Uterus (tissue), 2 donors: Measurements from ENCODE around the gene PACS1.

Experiments used
- POLR2A ChIP-seq, 2 donors: fragments of 450-650 bp; IDR thresholded peaks; one replicate each; pipeline ENCODE4 v1.6.1; 2016; ENCODE audit warnings: antibody characterized with exemption in 2 of 2, mild to moderate bottlenecking in 1 of 2, moderate library complexity in 1 of 2
- TF ChIP-seq, protein P1 (sequence below), 4 experiments: fragments of 200-600 bp in 2 of 4; fragments of 450-650 bp in 2 of 4; sonication (generic) in 2 of 4; IDR thresholded peaks; one replicate each; pipeline ENCODE4 v1.5.1; 2016 to 2019; ENCODE audit warnings: antibody characterized with exemption in 4 of 4, mild to moderate bottlenecking in 2 of 4, moderate library complexity in 1 of 4

DNA sequence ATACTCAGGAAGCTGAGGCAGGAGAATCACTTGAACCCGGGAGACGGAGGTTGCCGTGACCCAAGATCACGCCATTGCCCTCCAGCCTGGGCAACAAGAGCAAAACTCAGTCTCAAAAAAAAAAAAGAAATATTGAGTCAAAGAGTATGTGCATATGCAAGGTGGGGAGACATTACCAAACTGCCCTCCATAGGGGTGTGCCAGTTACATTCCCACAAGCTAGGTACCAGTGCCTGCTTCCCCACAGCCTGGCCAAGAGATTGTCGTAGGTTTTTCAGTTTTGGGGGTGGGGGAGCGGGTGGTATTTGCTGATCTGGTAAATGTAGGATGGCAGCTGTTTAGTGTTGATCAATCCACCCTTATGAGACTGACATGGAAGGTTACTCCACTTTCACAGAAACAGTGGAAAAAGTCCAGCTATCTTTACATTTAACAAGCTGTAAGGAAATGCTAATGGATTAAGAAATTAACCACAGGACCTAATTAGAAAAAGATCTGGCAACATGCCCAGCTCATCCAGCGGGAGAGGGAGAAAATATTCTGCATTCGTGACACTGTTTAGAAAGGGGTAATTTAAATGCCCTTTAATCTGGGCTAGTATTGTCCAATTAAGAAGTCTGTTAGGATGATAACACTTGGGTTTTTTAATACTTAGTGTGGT is 89.4 kb downstream of the PACS1 start:
- no peak for TF ChIP-seq POLR2A (IDR thresholded peaks at IDR 0.05)
- TF ChIP-seq, protein P1, sequence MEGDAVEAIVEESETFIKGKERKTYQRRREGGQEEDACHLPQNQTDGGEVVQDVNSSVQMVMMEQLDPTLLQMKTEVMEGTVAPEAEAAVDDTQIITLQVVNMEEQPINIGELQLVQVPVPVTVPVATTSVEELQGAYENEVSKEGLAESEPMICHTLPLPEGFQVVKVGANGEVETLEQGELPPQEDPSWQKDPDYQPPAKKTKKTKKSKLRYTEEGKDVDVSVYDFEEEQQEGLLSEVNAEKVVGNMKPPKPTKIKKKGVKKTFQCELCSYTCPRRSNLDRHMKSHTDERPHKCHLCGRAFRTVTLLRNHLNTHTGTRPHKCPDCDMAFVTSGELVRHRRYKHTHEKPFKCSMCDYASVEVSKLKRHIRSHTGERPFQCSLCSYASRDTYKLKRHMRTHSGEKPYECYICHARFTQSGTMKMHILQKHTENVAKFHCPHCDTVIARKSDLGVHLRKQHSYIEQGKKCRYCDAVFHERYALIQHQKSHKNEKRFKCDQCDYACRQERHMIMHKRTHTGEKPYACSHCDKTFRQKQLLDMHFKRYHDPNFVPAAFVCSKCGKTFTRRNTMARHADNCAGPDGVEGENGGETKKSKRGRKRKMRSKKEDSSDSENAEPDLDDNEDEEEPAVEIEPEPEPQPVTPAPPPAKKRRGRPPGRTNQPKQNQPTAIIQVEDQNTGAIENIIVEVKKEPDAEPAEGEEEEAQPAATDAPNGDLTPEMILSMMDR (IDR thresholded peaks at IDR 0.05) = no peak
